H1 (cell line): ENCODE measurements around the gene HS6ST1. TPM values are rescaled to one million over a fixed set of nuclear protein-coding genes. Genes with fewer than 3 reads are reported as not detected.

ENCODE experiments used
- CTCF ChIA-PET: fragments of 300-600 bp; sonication (Branson Sonifier 250); formaldehyde crosslinking; loops from one replicate; lab custom pipeline; 2021; ENCODE audit not compliant: partially characterized antibody; lab: Charles Lee
- POLR2A ChIA-PET: fragments of 300-600 bp; sonication (Branson Sonifier 250); formaldehyde crosslinking; loops from one replicate; lab custom pipeline; 2021; ENCODE audit warnings: inconsistent platforms; ENCODE audit not compliant: partially characterized antibody; lab: Charles Lee
- DNase-seq, 2 experiments: peaks; one replicate each; pipeline versions ENCODE4 v3.0.0 to v3.0.0-alpha.2; 2010 to 2022; ENCODE audit warnings: low spot score in 2 of 2, low read depth in 1 of 2, mixed read lengths in 1 of 2
- FAIRE-seq: peaks from 2 replicates; lab custom pipeline; 2011; peaks lifted over from hg19 to GRCh38; lab: Jason Lieb, UNC
- H2AFZ ChIP-seq: 2 replicates; pipeline ENCODE4 v1.8.1; 2012; ENCODE audit warnings: low read length, inconsistent platforms
- H2AK5ac ChIP-seq: 2 replicates; pipeline ENCODE4 v1.6.1; 2013; ENCODE audit warnings: low read depth, low read length
- H2BK120ac ChIP-seq: replicated peaks from 2 replicates; pipeline ENCODE3; 2013; ENCODE audit warnings: low read depth, low read length, inconsistent platforms
- H2BK12ac ChIP-seq: 2 replicates; pipeline ENCODE4 v1.6.1; 2013; ENCODE audit warnings: low read depth, low read length
- H2BK15ac ChIP-seq: 2 replicates; pipeline ENCODE4 v1.6.1; 2013; ENCODE audit warnings: low read length
- H2BK20ac ChIP-seq: 2 replicates; pipeline ENCODE4 v1.6.1; 2013; ENCODE audit warnings: low read length
- H2BK5ac ChIP-seq: 2 replicates; pipeline ENCODE4 v1.6.1; 2013; ENCODE audit warnings: low read depth, low read length
- H3K14ac ChIP-seq: 2 replicates; pipeline ENCODE4 v1.6.1; 2013; ENCODE audit warnings: inconsistent platforms; ENCODE audit not compliant: insufficient read length
- H3K18ac ChIP-seq: 2 replicates; pipeline ENCODE4 v1.6.1; 2013; ENCODE audit warnings: low read length; ENCODE audit errors: extremely low read depth
- H3K23ac ChIP-seq: 2 replicates; pipeline ENCODE4 v1.6.1; 2013; ENCODE audit warnings: inconsistent platforms; ENCODE audit not compliant: insufficient read length
- H3K23me2 ChIP-seq: 2 replicates; pipeline ENCODE4 v1.6.1; 2013; ENCODE audit warnings: low read depth, low read length
- H3K27ac ChIP-seq: 2 replicates; pipeline ENCODE4 v1.6.1; 2011; ENCODE audit warnings: low read depth, low read length, inconsistent platforms
- H3K27me3 ChIP-seq, 4 experiments: replicated peaks in 1 of 4; 1 replicate in 1 of 4; 2 replicates in 3 of 4; pipeline versions ENCODE4 v1.6.1 to v1.8.1; 2011 to 2013; ENCODE audit warnings: low read length in 3 of 4, mild to moderate bottlenecking in 3 of 4, inconsistent platforms in 2 of 4, mixed read lengths in 2 of 4, moderate library complexity in 1 of 4; ENCODE audit not compliant: control insufficient read depth in 3 of 4, insufficient read depth in 3 of 4; ENCODE audit errors: extremely low read depth in 1 of 4
- H3K36me3 ChIP-seq, 4 experiments: 2 replicates each; pipeline versions ENCODE4 v1.6.1 to v1.8.1; 2011 to 2013; ENCODE audit warnings: mild to moderate bottlenecking in 4 of 4, low read length in 3 of 4, moderate library complexity in 2 of 4, control low read depth in 1 of 4, inconsistent platforms in 1 of 4; ENCODE audit not compliant: insufficient read depth in 4 of 4, control insufficient read depth in 2 of 4
- H3K4ac ChIP-seq: replicated peaks from 2 replicates; pipeline ENCODE3; 2013; ENCODE audit warnings: low read length, low read depth, mixed read lengths, inconsistent platforms; ENCODE audit not compliant: insufficient read length
- H3K4me1 ChIP-seq, 4 experiments: replicated peaks in 1 of 4; 1 replicate in 1 of 4; 2 replicates in 3 of 4; pipeline versions ENCODE4 v1.6.1 to v1.8.1; 2011 to 2013; ENCODE audit warnings: low read length in 3 of 4, inconsistent platforms in 2 of 4, mixed read lengths in 1 of 4; ENCODE audit not compliant: insufficient read depth in 4 of 4, control insufficient read depth in 3 of 4
- H3K4me2 ChIP-seq, 2 experiments: 2 replicates each; pipeline versions ENCODE4 v1.6.1 to v1.8.1; 2011 to 2013; ENCODE audit warnings: low read depth in 2 of 2, low read length in 2 of 2, control low read depth in 1 of 2, inconsistent platforms in 1 of 2, mild to moderate bottlenecking in 1 of 2; ENCODE audit not compliant: insufficient read depth in 1 of 2
- H3K4me3 ChIP-seq, 4 experiments: fragments of 200-600, 300-600 bp in 1 of 4; sonication (generic), shearing (Covaris generic), sonication (Bioruptor Twin) in 1 of 4; 2 replicates each; pipeline versions ENCODE4 v1.5.1 to v1.8.1; 2011 to 2016; ENCODE audit warnings: low read length in 4 of 4, low read depth in 3 of 4, control low read depth in 2 of 4, inconsistent platforms in 2 of 4, mild to moderate bottlenecking in 2 of 4, mixed read lengths in 1 of 4, moderate library complexity in 1 of 4; ENCODE audit not compliant: insufficient read depth in 2 of 4; ENCODE audit errors: extremely low read depth in 1 of 4
- H3K56ac ChIP-seq: replicated peaks from 2 replicates; pipeline ENCODE3; 2013; ENCODE audit warnings: low read depth, mild to moderate bottlenecking, mixed read lengths, low read length, inconsistent platforms; ENCODE audit not compliant: insufficient read length
- H3K79me1 ChIP-seq: 2 replicates; pipeline ENCODE4 v1.6.1; 2013; ENCODE audit warnings: low read depth, low read length, control low read depth
- H3K79me2 ChIP-seq, 2 experiments: 2 replicates each; pipeline versions ENCODE4 v1.6.1 to v1.8.1; 2012 to 2013; ENCODE audit warnings: low read length in 2 of 2, mild to moderate bottlenecking in 2 of 2, inconsistent platforms in 1 of 2; ENCODE audit not compliant: insufficient read depth in 2 of 2, control insufficient read depth in 1 of 2
- H3K9ac ChIP-seq, 4 experiments: replicated peaks in 1 of 4; 1 replicate in 1 of 4; 2 replicates in 3 of 4; pipeline versions ENCODE4 v1.6.1 to v1.8.1; 2011 to 2013; ENCODE audit warnings: low read depth in 3 of 4, low read length in 3 of 4, control low read depth in 2 of 4, mild to moderate bottlenecking in 2 of 4, moderate library complexity in 2 of 4, inconsistent platforms in 1 of 4; ENCODE audit errors: extremely low read depth in 1 of 4
- H3K9me3 ChIP-seq, 2 experiments: 2 replicates each; pipeline versions ENCODE4 v1.6.1 to v1.8.1; 2012 to 2013; ENCODE audit warnings: mild to moderate bottlenecking in 2 of 2, moderate library complexity in 2 of 2, control low read depth in 1 of 2, inconsistent platforms in 1 of 2, low read depth in 1 of 2, low read length in 1 of 2, mixed read lengths in 1 of 2; ENCODE audit not compliant: insufficient read depth in 2 of 2
- H4K20me1 ChIP-seq, 2 experiments: replicated peaks in 1 of 2; 2 replicates each; pipeline versions ENCODE3 to v1.8.1; 2011 to 2013; ENCODE audit warnings: inconsistent platforms in 2 of 2, low read length in 2 of 2, mild to moderate bottlenecking in 1 of 2; ENCODE audit not compliant: insufficient read depth in 2 of 2, control insufficient read depth in 1 of 2
- H4K5ac ChIP-seq: 2 replicates; pipeline ENCODE4 v1.6.1; 2013; ENCODE audit warnings: low read length, low read depth, mixed read lengths, inconsistent platforms; ENCODE audit not compliant: insufficient read length
- H4K8ac ChIP-seq: 2 replicates; pipeline ENCODE4 v1.8.0; 2013; ENCODE audit warnings: mild to moderate bottlenecking, moderate library complexity, low read length, inconsistent platforms; ENCODE audit not compliant: insufficient read depth; ENCODE audit errors: extremely low read depth
- H4K91ac ChIP-seq: replicated peaks from 2 replicates; pipeline ENCODE3; 2013; ENCODE audit warnings: low read length, mixed read lengths, inconsistent platforms; ENCODE audit not compliant: insufficient read length
- CTCF ChIP-seq, 3 experiments: IDR thresholded peaks; 1 replicate in 2 of 3; 2 replicates in 1 of 3; pipeline versions ENCODE4 v1.5.1 to v1.6.1; 2011; ENCODE audit warnings: low read length in 3 of 3, mild to moderate bottlenecking in 3 of 3, inconsistent platforms in 2 of 3, low read depth in 1 of 3, moderate library complexity in 1 of 3; ENCODE audit not compliant: insufficient read depth in 1 of 3; ENCODE audit errors: control extremely low read depth in 1 of 3
- JUN ChIP-seq: IDR thresholded peaks from 2 replicates; pipeline ENCODE4 v1.6.1; 2011; ENCODE audit warnings: low read depth, mild to moderate bottlenecking, improper control_type of control experiment, low read length
- RXRA ChIP-seq: IDR thresholded peaks from 2 replicates; pipeline ENCODE4 v1.6.1; 2011; ENCODE audit warnings: low read depth, mild to moderate bottlenecking, low read length, moderate library complexity; ENCODE audit not compliant: insufficient read depth
- SRF ChIP-seq: IDR thresholded peaks from 2 replicates; pipeline ENCODE4 v1.6.1; 2011; ENCODE audit warnings: mild to moderate bottlenecking, low read depth, low read length, moderate library complexity
- TAF1 ChIP-seq: IDR thresholded peaks from 2 replicates; pipeline ENCODE4 v1.6.1; 2011; ENCODE audit warnings: mild to moderate bottlenecking, low read depth, low read length
- TEAD4 ChIP-seq: IDR thresholded peaks from 2 replicates; pipeline ENCODE4 v1.6.1; 2012; ENCODE audit warnings: low read depth, low read length, inconsistent platforms, mixed read lengths
- WGBS, 2 experiments: shearing (Covaris generic) in 1 of 2; methylation state at CpG; one replicate each; pipeline versions ENCODE4 v1.1.6 to v1.1.7; 2013 to 2015; ENCODE audit warnings: low lambda C conversion rate in 2 of 2, mixed read lengths in 2 of 2, inconsistent platforms in 1 of 2, low coverage in 1 of 2, missing lambda C conversion rate in 1 of 2; ENCODE audit not compliant: insufficient replicate concordance in 2 of 2, insufficient coverage in 1 of 2, insufficient read length in 1 of 2; ENCODE audit errors: extremely low coverage in 1 of 2, missing lambda C conversion rate in 1 of 2; 5-methylcytosine and 5-hydroxymethylcytosine counted together
- polyA plus RNA-seq, 7 experiments: library from polyadenylated mRNA; depleted of rRNA in 3 of 7; stranded (reverse) in 5 of 7; unstranded in 2 of 7; fragments of >200 nt in 5 of 7; fragments of 200-250 nt in 2 of 7; gene quantifications; 1 replicate in 5 of 7; 2 replicates in 1 of 7; 4 replicates in 1 of 7; pipeline versions ENCODE4 v1.2.1 to v1.2.3, GENCODE V29; 2011 to 2013; ENCODE audit warnings: missing spikeins in 2 of 7, mixed read lengths in 2 of 7
- total RNA-seq: library from RNA; stranded (reverse); fragmentation: NEBNext Ultra II Directional; extraction: Animal tissue kit (Norgen Biotek cat#: 25700); gene quantifications from 2 replicates; pipeline ENCODE4 v1.2.1, GENCODE V29; 2021

The HS6ST1 gene
- total and polyA plus RNA-seq, 2 of the 8 experiments (the other 6 are each of a cell fraction or from before 2014, with no cell fraction given) = 37.4 to 74.6 TPM

GRCh38 chr2:128271597-128271910 is 47.1 kb downstream of the HS6ST1 start:
- CTCF ChIA-PET = interaction anchor here (1.0 to 2.7 kb wide), 4 partner anchors 8 to 38 kb away, joined by 3 to 16 read pairs (median 4); no protein-coding TSS in a partner anchor
- Histone ChIP-seq H4K20me1 (peaks cover 12 to 37% of the 10 kb centered on the region in 2 experiments), H3K4me2 (no peak overlapping the region)

More at GRCh38 chr2:128271597-128271910, 47.1 kb downstream of the HS6ST1 start:
- peaks cover 0 to 3% (median under 1%) of the 10 kb centered on the region in 4 experiments; a peak in 1 of 7 replicates for H3K27me3 ChIP-seq
- H2BK12ac ChIP-seq = no peak overlapping the region
- H3K9ac ChIP-seq = no peak overlapping the region
- TF ChIP-seq CTCF (IDR thresholded peaks at IDR 0.05; ENCODE audit: control extremely low read depth in 1 of 3, insufficient read depth in 1 of 3, low read depth in 1 of 3, low read length in 3 of 3) (no peak), JUN (no peak), TAF1 (no peak), TEAD4 (no peak), RXRA (no peak), SRF (no peak)
- 90% methylated on average over 12 of the region's 12 CpGs; no CpG with 5 or more reads in 1 of the 2 experiments for WGBS, 2 experiments
- H2BK15ac ChIP-seq = no peak overlapping the region
- H3K4me3 ChIP-seq = no peak overlapping the region
- H3K23me2 ChIP-seq = no peaks in the 10 kb centered on the region
- H2BK5ac ChIP-seq = no peak overlapping the region; the same call in 1 of the 2 replicates
- no peak overlapping the region for H2BK20ac ChIP-seq
- POLR2A ChIA-PET = interaction anchor here (1.0 to 1.9 kb wide), 4 partner anchors 9 to 49 kb away, joined by 3 to 4 read pairs (median 4); no protein-coding TSS in a partner anchor
- no peak overlapping the region for H3K14ac ChIP-seq
- H3K9me3 ChIP-seq = no peaks in the 10 kb centered on the region
- FAIRE-seq (no peak), DNase-seq (no peak)
- H3K79me1 ChIP-seq = peaks cover 22% of the 10 kb centered on the region
- no peak overlapping the region for H3K18ac ChIP-seq
- peaks cover 0 to 47% of the 10 kb centered on the region in 2 experiments; a peak in 2 of 4 replicates for H3K79me2 ChIP-seq
- H3K23ac ChIP-seq = no peak overlapping the region
- no peak overlapping the region for H4K5ac ChIP-seq
- no peak overlapping the region for H2BK120ac ChIP-seq
- H4K91ac ChIP-seq = no peak overlapping the region
- H3K56ac ChIP-seq = no peak overlapping the region
- H3K36me3 ChIP-seq = peaks cover 2 to 12% (median 6%) of the 10 kb centered on the region in 4 experiments; a peak in 5 of 8 replicates
- H2AK5ac ChIP-seq = no peak overlapping the region
- H2AFZ ChIP-seq = no peak overlapping the region
- no peak overlapping the region for H4K8ac ChIP-seq
- no peak overlapping the region for H3K4ac ChIP-seq
- no peaks in the 10 kb centered on the region; a peak in 1 of 7 replicates for H3K4me1 ChIP-seq
- H3K27ac ChIP-seq = no peak overlapping the region
